GM18907 (cell line): ENCODE measurements around the gene KIF11.
A peak's percentile ranks its signal among the peaks of the same experiment; 100 is the strongest.
"Not testable (repeated sequence)": the region's sequence is repeated elsewhere in the genome, so short reads cannot be mapped to it uniquely, and the experiment has no call there.

ENCODE experiments used
- ATAC-seq: cut with Tn5 transposase; IDR thresholded peaks from one replicate; pipeline ENCODE4 v1.9.1; 2021; ENCODE audit warnings: mild to moderate bottlenecking, moderate library complexity; ENCODE audit not compliant: unreplicated experiment

The KIF11 gene

DNA sequence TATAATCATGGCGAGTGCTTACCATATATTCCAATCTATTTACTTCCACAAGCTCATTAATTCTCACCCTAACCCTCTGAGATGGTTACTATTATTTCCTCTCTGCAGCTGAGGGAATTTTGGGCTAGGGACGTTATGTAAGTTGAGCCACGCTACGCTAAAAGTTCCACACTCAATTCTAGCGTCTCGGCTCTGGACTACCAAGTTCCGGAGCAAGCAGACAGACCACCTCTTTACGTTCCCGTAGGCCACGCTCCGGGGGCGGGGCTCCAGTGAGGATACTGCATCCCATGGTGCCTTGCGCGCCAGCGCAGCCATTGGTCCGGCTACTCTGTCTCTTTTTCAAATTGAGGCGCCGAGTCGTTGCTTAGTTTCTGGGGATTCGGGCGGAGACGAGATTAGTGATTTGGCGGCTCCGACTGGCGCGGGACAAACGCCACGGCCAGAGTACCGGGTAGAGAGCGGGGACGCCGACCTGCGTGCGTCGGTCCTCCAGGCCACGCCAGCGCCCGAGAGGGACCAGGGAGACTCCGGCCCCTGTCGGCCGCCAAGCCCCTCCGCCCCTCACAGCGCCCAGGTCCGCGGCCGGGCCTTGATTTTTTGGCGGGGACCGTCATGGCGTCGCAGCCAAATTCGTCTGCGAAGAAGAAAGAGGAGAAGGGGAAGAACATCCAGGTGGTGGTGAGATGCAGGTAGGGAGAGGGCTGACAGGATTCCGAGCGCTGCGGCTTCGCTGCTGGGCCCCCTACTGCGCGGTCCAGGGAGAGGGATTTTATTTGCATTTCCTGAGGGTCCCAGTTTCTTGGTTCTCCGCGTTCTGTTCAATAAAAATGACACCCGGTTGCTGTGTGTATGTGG, at the start of gene KIF11:
Gene KIF11 (plus strand): TSS at position 370 of the 858 bp plus-strand sequence. CDS start 246 bp downstream, at position 616.
- ATAC-seq, result peak; percentile 85

DNA sequence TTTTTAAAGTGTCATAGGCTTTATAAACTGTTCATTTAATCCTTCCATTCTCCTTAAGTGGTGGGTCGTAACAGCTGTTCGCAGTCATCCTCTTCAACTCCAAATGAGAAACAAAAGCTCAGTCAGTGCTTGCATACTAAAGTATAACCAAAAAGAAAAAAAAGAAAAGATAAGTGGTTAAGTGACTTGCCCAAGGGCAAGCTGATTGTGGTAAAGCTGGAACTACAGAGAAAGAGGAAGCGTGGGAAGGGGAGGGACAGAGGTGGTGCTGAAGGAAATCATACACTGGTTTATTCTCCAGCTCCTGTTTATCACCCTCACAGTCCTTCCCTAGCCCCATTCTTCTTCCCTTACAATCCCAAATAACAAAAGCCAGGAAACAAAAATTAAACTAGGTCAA, 48.6 kb upstream of the KIF11 start:
- no peak for ATAC-seq

DNA sequence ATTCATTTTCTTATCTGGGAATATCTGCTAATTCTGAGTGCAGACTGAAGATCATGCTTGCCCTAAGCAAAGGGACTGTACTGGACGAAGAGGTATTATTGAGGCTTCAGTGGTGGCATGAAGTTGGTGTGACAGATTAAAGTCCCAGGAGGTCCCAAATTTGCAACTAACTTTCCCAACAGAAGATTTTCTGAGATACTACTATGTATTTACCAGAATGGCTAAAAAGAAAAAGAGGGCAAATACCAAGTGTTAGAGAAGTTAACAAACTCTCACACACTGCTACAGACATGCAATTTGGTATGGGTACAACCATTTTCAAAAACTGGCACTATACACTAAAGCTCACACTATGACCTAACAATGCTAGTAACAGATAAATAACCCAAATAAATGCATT, 47.4 kb upstream of the KIF11 start:
- no peak for ATAC-seq

DNA sequence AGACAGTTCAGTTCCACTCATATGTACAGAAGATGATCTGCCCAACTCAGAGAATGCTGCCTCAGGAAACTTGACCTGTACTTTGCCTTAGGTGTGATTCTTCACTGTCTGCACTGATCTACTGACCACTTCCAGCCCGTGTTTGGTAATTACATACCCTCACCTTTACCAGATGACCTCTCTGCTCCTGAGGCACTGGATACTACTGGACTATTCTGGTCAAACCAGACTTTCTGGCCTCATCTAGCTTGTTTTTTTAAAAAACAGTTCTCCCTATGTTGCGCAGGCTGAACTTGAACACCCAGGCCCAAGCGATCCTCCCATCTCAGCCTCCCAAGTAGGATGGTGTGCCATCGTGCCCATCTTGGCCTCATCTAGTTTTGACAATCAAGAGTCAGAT, 45.3 kb upstream of the KIF11 start:
- no peak for ATAC-seq

DNA sequence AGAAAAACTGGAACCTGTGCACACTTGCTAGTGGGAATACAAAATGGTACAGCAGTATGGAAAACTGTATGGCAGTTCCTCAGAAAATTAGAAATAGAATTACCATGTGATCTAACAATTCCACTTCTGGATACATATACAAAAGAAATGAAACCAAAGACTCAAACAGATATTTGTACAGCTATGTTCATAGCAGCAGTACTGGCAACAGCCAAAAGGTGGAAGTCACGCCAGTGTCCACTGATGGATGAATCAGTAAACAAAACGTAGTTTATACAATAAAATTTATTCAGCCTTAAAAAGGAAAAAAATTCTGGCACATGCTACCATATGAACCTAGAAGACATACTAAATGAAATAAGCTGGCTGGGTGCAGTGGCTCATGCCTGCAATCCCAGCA, 42.0 kb upstream of the KIF11 start:
- no peak for ATAC-seq

DNA sequence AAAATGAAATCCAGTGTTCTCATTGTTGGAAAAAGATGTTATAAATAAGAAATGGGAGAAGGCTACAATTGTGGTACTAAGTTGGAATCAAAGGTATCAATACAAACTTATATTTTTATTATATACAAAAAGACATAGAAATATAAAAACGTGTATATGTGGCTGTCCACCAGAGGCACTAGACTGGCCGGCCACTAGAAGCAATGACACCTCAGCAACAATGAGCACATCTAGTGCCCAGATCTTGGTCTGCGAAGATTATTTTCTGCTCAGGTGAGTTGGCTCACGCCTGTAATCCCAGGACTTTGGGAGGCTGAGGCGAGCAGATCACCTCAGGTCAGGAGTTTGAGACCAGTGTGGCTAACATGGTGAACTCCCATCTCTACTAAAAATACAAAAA, 40.6 kb upstream of the KIF11 start:
- no peak for ATAC-seq

DNA sequence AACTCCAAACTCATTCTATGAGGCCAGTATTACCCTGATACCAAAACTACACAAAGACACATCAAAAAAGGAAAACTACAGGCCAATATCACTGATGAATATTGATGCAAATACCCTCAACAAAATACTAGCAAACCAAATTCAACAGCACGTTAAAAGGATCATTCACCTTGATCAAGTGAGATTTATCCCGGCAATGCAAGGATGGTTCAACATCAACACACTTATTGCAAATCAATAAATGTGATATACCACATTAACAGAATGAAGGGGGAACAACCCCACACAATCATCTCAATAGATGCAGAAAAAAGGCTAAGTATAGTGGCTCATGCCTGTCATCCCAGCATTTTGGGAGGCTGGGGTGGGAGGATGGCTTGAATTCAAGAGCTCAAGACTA, 39.0 kb upstream of the KIF11 start:
- no peak for ATAC-seq

DNA sequence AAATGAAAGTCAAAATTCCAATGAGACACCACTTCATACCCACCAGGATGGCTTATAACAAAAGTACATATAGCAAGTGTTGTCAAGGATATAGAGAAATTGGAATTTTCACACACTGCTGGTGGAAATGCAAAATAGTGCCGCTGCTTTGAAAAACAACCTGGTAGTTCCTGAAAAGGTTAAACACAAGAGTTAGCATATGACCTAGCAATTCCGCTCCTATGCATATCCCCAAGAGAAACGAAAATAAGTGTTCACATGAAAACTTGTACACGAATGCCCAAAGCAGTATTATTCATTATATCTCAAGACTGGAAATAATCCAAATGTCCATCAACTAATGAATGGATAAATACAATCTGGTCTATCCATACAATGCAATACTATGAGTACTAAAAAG, 33.9 kb upstream of the KIF11 start:
- ATAC-seq, result no peak

DNA sequence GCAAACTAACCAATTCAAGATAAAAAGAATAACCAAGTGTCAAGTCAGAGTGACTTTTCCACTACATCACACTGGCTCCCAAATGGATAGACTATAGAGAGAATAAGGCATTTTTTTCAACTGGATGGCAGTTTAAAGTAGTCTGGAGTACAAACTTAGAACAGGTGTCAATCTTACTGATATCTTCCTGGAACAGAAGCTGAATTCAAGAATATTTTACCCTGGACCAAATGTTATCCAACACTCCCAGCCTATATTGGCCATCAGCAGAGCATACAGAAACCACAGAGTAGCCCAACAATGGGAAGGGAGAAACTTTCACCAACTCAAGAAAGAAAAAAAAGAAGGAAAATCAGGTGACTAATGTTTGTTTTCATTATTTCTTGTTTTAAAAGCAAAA, 30.5 kb upstream of the KIF11 start:
- no peak for ATAC-seq

DNA sequence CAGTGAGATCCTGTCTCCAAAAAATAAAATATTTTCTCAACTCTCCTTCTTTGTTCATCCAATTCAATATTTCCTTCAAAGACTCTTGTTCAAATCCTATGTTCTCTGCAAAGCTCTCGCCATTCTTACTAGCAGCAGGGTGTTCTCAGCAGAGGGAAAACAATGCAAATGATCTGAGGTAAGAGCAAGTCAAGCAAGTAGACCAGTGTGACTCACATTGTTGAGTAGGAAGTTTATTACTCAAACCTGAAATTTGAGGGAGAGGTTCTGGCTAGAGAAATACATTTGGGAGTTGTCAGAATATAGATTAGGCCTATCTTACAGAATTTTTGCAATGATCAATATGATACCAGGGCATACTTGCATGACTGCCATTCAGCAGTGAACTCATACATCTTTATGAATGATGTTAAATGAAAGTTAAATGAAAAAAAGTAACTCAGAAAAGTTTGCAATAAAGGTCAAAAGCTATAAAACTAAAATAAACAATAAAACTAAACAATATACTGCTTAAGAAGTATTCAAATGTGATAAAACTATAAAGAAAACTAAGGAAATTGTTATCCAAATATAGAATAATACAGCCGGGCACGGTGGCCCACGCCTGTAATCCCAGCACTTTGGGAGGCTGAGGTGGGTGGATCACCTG, 24.9 kb upstream of the KIF11 start:
- peak; percentile 58 for ATAC-seq

DNA sequence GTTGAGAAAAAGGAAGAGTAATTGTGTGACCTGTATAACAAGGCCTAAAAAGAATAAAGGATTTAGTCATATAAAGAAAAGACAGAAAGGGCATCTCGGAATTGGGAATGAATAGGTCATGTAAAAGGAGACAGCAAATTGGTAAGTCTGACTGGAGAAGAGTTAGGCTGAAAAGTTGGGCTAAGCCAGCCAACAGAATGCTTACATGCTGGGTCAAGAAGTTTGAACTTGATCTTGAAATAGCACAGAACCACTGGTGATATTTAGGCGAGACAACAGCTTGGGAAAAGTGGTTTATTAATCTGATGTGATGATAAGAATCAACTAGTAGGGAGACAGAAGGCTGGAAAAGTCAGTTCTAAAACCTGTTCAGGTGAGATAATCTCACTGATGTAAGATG, 23.9 kb upstream of the KIF11 start:
- ATAC-seq, result no peak

DNA sequence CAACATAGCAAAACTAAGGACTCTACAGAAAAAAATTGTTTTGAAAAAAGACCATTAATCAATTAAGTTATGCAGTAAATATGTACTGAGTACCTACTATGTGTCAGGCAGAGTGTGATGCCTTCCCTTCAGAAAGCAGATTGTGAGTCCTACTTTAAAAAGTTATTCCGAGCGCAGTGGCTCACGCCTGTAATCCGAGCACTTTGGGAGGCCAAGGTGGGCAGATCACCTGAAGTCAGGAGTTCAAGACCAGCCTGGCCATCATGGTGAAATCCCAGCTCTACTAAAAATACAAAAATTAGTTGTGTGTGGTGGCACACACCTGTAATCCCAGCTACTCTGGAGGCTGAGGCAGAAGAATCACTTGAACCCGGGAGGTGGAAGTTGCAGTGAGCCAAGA, 23.3 kb upstream of the KIF11 start:
- ATAC-seq, result not testable (repeated sequence)

DNA sequence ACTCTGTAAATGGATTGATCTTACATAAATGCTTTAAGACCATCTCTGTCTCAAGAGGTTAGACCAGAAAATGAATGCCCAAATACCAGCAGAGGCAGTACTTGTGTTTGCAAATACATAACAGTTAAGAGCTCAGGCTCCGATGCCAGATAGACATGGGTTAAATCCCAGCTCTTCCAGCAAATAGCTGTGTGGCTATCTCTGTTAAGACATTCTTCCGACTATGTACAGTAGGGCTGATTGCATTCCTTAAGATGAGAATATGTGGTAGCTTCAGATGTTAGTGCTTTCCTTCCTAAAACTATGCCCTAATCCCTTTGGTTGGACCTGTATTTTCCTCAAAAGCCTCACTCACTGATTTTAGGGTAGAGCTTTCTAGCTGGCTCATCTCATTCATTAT, 21.3 kb upstream of the KIF11 start:
- ATAC-seq, result no peak

DNA sequence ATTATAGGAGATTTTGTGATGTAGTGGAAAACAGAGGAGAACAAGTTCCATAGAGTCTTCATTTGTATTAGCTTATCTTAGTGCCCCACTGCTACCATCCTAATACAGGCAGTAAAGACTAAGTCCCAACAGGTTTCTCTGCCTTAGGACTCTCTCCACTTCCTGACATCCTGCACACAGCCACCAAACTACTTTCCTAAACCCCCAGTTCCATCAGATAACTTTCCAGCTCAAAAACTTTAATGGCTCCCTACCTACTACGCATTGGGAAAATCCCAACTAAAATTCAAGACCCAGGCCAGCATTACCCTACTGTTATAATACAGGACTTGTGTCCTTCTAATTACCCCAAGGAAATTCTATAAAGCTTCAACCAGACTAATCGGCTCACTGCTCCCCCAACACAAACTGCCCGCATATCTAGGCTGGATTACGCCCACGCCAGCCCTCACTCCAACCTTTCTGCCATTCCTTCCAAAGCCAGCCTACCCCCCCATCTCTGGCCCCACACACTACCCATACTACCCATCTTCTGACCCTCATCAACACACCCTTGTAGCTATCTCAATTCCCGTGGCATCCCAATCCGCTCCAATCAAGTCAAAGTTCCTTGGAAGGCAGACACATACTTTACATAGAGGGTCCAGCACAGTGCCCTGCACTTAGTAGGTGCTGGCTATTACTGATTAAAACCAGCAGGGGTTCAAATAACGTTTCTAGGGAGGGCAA, 20.4 kb upstream of the KIF11 start:
- ATAC-seq, result no peak

DNA sequence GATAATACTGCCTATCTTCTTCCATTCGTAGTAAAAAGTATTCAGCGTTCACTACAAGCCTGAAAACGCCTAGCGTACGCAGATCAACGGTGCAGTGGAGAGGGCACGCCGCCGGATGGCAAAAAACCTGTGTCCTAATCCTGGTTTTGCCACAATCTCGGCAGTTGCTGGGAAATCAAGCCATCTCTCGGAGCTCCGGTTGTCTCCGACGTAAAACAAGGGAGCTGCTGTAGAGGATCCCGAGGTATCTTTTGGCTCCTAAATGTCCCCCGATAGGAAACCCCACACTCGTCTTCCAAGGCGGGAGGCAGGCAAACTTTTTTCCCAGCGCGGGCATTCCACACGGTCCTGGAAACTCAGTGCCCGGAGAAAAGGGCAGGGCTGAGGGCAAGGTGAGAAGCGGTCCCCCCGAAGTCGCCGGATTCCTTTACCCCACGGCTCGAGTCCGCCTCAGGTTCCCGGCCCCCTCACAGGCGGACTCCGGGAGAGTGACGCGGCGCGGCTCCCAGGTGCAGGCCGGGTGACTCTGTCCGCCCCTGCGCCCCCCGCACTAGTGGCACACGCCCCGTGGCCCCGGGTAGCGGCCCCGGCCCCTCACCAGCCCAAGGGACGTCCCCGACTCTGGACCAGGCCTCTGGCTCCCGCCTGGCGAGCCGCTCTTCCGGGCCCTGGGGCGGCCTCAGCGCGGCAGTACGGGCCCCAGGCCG, 19.7 kb upstream of the KIF11 start:
- peak; percentile 40 for ATAC-seq

DNA sequence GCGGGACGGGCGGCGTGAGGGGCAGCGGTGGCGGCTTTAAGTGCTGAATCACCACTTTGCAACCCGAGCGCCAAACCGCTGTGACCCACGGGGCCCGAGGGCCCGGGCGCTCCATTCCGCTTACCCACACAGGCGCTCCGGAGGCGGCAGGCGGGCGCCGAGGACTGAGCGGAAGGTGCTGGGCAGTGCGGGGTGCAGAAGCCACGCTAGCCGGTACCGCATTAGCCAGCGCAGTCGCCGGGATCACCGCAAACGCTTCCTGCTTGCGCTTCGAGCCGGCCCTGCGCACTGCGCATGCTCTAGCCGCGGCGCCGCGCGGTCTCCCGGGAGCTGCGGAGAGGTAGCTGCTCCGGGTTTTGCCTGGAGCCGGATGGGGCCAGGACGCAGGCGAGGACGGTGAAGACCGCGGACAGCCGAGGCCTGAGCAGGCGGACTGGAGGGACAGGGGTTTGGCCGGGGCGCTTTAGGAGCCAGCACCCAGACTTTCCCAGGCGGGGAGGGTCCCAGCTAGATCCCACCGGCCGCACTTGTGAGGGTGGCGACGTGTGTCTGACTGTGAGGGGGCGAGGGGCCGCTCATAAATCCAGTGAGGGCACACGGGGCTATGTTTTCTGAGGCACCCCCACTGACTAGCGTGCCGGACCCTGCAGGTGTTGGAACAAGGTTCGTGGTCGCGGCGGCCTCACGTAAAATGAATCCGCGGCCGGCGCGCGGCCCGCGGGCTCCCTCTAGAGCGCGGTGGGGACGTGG, 19.0 kb upstream of the KIF11 start, which contains the start of gene IDE:
Gene IDE (minus strand): TSS at position 296 of the 750 bp plus-strand sequence. CDS start 74 bp downstream, at position 222.
- peak; percentile 75 for ATAC-seq

DNA sequence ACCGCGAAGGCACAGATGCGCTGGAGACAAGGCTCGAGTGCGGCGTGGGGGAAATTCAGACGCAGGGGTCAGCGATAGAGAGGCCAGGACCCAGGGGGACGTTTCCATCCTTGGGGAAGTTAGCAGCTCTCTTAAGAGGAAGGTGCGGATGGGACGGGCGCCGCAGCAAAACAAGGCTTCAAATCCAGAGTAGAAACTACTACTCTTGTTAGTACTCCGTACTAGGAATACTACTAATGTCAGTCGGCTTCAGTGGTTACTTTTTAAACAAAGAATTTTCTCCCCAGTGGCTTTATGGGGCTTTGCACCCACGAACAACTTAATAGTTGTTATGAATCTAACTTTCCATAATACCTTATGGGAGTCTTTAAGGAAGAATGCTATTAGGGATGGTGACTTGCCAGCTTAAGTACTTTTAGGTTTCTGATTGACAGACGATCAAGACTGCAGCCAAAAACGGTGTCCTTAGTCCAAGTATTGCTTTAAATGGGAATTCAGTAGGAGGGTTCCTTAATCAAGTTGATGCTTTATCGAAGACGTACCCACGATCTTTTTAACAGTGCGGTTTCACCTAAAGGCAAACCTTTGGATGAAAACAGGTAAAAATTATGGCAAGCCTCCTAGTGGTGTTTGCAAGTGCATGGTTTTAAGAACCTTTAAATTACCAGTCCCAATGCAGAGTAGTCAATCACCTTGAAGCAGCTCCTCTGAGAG, 18.2 kb upstream of the KIF11 start:
- peak; percentile 19 for ATAC-seq

DNA sequence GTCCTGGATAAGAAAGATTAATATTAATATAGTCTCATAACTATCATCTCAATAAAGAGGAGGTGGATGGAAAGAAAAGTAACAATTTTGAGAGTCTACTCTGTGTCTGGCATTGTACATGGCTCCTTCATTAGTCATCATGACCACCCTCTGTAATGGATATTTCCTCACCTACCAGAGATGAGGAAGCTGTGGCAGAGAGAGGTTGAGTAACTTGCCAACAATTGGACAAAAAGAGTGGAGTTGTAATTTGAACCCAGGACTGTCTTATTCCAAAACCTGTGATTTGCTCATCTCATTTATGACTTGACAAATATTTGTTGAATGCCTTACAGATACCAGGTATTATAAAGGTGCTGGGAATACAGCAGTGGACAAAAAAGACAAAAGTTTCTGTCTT, 17.0 kb upstream of the KIF11 start:
- no peak for ATAC-seq

DNA sequence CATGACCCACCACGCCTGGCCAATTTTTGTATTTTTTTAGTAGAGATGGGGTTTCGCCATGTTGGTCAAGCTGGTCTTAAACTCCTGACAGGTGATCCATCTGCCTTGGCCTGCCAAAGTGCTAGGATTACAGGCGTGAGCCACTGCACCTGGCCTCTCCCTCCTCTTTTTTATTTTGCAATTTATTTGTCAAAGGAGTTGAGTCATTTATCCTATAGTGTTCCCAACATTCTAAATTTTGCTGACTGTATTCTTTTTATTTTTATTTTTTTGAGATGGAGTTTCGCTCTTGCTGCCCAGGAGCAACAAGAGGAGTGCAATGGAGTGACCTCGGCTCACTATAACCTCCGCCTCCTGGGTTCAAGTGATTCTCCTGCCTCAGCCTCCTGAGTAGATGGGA, 10.6 kb upstream of the KIF11 start:
- not testable (repeated sequence) for ATAC-seq
